Lung (tissue), 12 donors: ENCODE results near the gene SLC35F1. TPM values are rescaled to one million over a fixed set of nuclear protein-coding genes. Genes with fewer than 3 reads are reported as not detected.

Source experiments
- ATAC-seq: fragments of 200-7000 bp; cut with Tn5 transposase; one replicate; pipeline ENCODE4 v1.9.1; 2020; ENCODE audit warnings: moderate number of reproducible peaks; ENCODE audit not compliant: insufficient read depth, low FRiP score
- DNase-seq, 3 donors: peaks; one replicate each; pipeline ENCODE4 v3.0.0-alpha.2; 2013 to 2017
- H3K27ac ChIP-seq, 2 donors: one replicate each; pipeline ENCODE4 v1.5.1; 2013; ENCODE audit warnings: mild to moderate bottlenecking in 2 of 2, moderate library complexity in 2 of 2, control low read depth in 1 of 2, inconsistent platforms in 1 of 2, low read depth in 1 of 2, low read length in 1 of 2
- H3K27me3 ChIP-seq, 3 donors: one replicate each; pipeline ENCODE4 v1.5.1; 2013; ENCODE audit warnings: low read length in 2 of 3; ENCODE audit not compliant: control insufficient read depth in 3 of 3, insufficient read depth in 3 of 3
- H3K36me3 ChIP-seq, 4 donors: one replicate each; pipeline ENCODE4 v1.5.1; 2013; ENCODE audit warnings: low read length in 4 of 4, mild to moderate bottlenecking in 1 of 4, moderate library complexity in 1 of 4; ENCODE audit not compliant: control insufficient read depth in 4 of 4, insufficient read depth in 4 of 4
- H3K4me1 ChIP-seq, 5 donors: one replicate each; pipeline ENCODE4 v1.5.1; 2013; ENCODE audit warnings: low read length in 5 of 5, mild to moderate bottlenecking in 2 of 5, moderate library complexity in 1 of 5; ENCODE audit not compliant: control insufficient read depth in 5 of 5, insufficient read depth in 5 of 5
- H3K4me3 ChIP-seq: one replicate; pipeline ENCODE4 v1.5.1; 2013; ENCODE audit warnings: mild to moderate bottlenecking, control low read depth, moderate library complexity
- H3K9ac ChIP-seq, 2 donors: one replicate each; pipeline ENCODE4 v1.5.1; 2013; ENCODE audit warnings: low read length in 2 of 2, control low read depth in 1 of 2; ENCODE audit not compliant: insufficient read depth in 1 of 2
- H3K9me3 ChIP-seq, 4 donors: one replicate each; pipeline ENCODE4 v1.5.1; 2013; ENCODE audit warnings: low read length in 3 of 4, mild to moderate bottlenecking in 1 of 4, moderate library complexity in 1 of 4; ENCODE audit not compliant: control insufficient read depth in 4 of 4, insufficient read depth in 3 of 4
- WGBS, 2 donors: extraction: QIAGEN DNeasy Blood & Tissue Kit; methylation state at CpG; one replicate each; pipeline ENCODE4 v1.1.7; 2013; 5-methylcytosine and 5-hydroxymethylcytosine counted together
- polyA plus RNA-seq, 2 donors: library from polyadenylated mRNA; stranded (reverse); fragments of 200-250 nt; gene quantifications; one replicate each; pipeline ENCODE4 v1.2.1, GENCODE V29; 2013
- total RNA-seq, 2 donors: library from RNA; depleted of rRNA in 1 of 2; stranded (reverse); fragments of >200 nt in 1 of 2; gene quantifications; one replicate each; pipeline ENCODE4 v1.2.1, GENCODE V29; 2014 to 2021
- TF ChIP-seq, protein P1 (sequence below): IDR thresholded peaks from 2 replicates; pipeline ENCODE4 v1.5.1; 2012; ENCODE audit warnings: mild to moderate bottlenecking; ENCODE audit errors: control extremely low read depth, extremely low read depth
- donor health status: control.
- donor health status: control.
- donor health status: Bipolar disorder and iron deficiency.
- donor health status: healthy.
- donor health status: DM: yes; HTN: yes; CAD: no.

Gene SLC35F1
- total and polyA plus RNA-seq, 4 donors = 0.04 to 5.7 (median 0.07) TPM

- no peak overlapping the region for H3K4me3 ChIP-seq
- ATAC-seq (no peak), DNase-seq (no peak)
- H3K27me3 ChIP-seq = no peaks in the 10 kb centered on the region
- TF ChIP-seq, protein P1, sequence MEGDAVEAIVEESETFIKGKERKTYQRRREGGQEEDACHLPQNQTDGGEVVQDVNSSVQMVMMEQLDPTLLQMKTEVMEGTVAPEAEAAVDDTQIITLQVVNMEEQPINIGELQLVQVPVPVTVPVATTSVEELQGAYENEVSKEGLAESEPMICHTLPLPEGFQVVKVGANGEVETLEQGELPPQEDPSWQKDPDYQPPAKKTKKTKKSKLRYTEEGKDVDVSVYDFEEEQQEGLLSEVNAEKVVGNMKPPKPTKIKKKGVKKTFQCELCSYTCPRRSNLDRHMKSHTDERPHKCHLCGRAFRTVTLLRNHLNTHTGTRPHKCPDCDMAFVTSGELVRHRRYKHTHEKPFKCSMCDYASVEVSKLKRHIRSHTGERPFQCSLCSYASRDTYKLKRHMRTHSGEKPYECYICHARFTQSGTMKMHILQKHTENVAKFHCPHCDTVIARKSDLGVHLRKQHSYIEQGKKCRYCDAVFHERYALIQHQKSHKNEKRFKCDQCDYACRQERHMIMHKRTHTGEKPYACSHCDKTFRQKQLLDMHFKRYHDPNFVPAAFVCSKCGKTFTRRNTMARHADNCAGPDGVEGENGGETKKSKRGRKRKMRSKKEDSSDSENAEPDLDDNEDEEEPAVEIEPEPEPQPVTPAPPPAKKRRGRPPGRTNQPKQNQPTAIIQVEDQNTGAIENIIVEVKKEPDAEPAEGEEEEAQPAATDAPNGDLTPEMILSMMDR = no peak
- no peaks in the 10 kb centered on the region for H3K36me3 ChIP-seq
- no peak overlapping the region for H3K9ac ChIP-seq
- no peak overlapping the region for H3K27ac ChIP-seq
- no peaks in the 10 kb centered on the region for H3K9me3 ChIP-seq
- H3K4me1 ChIP-seq = peaks cover 0 to 16% (median 0%) of the 10 kb centered on the region in 5 donors
- WGBS, 2 donors = 83 to 91% methylated on average over 5 of the region's 5 CpGs
Measured at GRCh38 chr6:118319894-118320649, 413.0 kb downstream of the SLC35F1 start.

DNA sequence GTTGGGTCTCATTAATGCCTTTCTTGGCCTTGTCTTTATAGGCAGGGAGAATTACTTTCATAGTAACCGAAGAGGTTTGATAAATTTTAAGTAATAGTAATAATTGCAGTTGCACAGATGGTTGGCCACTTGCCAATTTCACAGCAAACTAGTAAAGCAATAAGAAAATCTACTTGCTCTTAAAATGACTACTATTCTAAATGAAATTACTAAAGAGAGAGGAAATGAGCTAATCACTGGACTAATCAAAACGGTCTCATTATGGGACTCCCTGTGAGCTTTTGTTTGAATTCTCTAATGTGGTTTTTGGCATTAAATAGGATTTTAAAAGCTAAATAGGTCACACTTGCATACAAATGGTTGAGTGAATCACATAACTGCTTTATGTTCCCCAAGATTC lies 413.6 kb downstream of the SLC35F1 start:
- ATAC-seq = no peak
- Histone ChIP-seq H3K9me3 (no peaks in the 10 kb centered on the region), H3K4me1 (peaks cover 0 to 16% (median 0%) of the 10 kb centered on the region in 5 donors), H3K27me3 (no peaks in the 10 kb centered on the region), H3K36me3 (no peaks in the 10 kb centered on the region), H3K9ac (no peak overlapping the region), H3K4me3 (no peak overlapping the region), H3K27ac (peak overlapping the region in 1 of 2 donors; percentile 11)
- 67 to 77% methylated on average over 2 of the region's 2 CpGs for WGBS, 2 donors
- TF ChIP-seq, protein P1 = no peak
- DNase-seq = peak in 2 of 3 donors; percentile 29 to 47

GRCh38 chr6:118324116-118324515 lies 417.1 kb downstream of the SLC35F1 start:
- DNase-seq (peak; percentile 16 to 63 (median 26)), ATAC-seq (peak; percentile 38)
- TF ChIP-seq, protein P1 = no peak
- Histone ChIP-seq H3K4me1 (peaks cover 0 to 6% (median 0%) of the 10 kb centered on the region in 5 donors), H3K4me3 (no peak overlapping the region), H3K9me3 (no peaks in the 10 kb centered on the region), H3K27ac (no peak overlapping the region), H3K27me3 (no peaks in the 10 kb centered on the region), H3K36me3 (no peaks in the 10 kb centered on the region), H3K9ac (no peak overlapping the region)
- 68 to 74% methylated on average over 5 of the region's 5 CpGs for WGBS, 2 donors
